VCaP (cell line): Measurements from ENCODE around the gene PLCD1.
"Not testable (repeated sequence)": the region's sequence is repeated elsewhere in the genome, so short reads cannot be mapped to it uniquely, and the experiment has no call there.

Experiments
- H3K27ac ChIP-seq: fragments of 450-650 bp; 2 replicates; pipeline ENCODE4 v1.5.1; 2017
- TF ChIP-seq, protein P1 (sequence below): fragments of 450-650 bp; conservative IDR thresholded peaks from 2 replicates; pipeline ENCODE4 v1.5.1; 2017; ENCODE audit warnings: mild to moderate bottlenecking, moderate library complexity

Gene PLCD1

DNA sequence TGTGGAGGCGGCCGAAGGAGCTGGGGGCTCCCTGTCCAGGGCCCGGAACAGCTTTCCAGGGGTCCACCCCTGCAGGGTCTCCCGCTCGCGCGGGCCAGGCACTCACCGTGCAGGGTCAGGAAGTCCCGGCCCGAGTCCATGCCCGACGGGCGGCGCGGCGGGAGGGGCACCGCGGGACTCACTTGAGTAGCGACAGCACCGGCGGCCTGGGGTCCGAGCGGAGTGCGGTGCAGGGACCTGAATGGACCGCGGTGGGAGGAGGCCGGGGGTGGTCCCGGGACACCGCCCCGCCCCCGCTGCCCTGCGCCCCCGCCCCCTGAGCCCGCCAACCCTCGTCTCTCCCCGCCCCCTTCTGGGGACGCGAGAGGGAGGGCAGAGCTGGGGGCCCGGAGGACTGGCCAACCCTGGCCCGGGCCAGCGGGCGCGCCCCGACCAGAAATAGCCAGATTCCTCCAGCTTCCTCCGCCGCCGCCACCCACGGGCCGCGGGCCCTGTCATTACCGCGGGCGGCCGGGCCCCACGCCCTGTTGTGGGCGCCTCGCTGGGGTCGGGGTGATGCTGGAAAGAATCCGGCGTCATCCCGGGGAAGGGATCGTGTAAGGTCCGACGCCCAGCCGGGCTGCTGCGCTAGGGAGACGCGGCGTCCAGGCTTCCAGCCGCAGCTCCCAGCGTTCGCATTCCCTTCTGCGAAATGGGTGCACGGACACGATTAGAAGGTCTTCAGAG lies at the start of gene PLCD1:
Gene PLCD1 (minus strand): TSS at position 243 of the 726 bp plus-strand sequence. CDS start 103 bp downstream, at position 140.
- TF ChIP-seq, protein P1, sequence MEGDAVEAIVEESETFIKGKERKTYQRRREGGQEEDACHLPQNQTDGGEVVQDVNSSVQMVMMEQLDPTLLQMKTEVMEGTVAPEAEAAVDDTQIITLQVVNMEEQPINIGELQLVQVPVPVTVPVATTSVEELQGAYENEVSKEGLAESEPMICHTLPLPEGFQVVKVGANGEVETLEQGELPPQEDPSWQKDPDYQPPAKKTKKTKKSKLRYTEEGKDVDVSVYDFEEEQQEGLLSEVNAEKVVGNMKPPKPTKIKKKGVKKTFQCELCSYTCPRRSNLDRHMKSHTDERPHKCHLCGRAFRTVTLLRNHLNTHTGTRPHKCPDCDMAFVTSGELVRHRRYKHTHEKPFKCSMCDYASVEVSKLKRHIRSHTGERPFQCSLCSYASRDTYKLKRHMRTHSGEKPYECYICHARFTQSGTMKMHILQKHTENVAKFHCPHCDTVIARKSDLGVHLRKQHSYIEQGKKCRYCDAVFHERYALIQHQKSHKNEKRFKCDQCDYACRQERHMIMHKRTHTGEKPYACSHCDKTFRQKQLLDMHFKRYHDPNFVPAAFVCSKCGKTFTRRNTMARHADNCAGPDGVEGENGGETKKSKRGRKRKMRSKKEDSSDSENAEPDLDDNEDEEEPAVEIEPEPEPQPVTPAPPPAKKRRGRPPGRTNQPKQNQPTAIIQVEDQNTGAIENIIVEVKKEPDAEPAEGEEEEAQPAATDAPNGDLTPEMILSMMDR = no peak
- H3K27ac ChIP-seq = no peak within 1 kb of the TSS

DNA sequence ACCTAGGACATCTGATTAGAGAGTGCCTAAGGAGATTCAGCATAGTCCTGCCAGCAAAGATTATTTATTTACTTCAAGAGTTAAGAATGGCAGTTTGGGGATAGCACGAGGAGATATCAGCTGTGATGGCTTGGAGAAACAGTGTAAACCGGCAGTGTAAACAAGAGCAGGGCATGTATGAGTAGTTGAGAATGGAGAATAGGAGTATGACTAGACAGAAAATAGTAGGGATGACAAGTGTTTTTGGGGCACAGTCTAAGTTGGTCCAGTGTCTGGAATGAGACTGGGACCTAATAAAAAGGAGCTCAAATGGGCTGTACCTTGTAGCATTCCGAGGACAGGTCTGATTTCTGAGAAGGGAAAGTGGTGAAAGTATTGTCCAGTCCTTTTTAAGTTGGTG lies 47.6 kb upstream of the PLCD1 start:
- not testable (repeated sequence) for H3K27ac ChIP-seq

DNA sequence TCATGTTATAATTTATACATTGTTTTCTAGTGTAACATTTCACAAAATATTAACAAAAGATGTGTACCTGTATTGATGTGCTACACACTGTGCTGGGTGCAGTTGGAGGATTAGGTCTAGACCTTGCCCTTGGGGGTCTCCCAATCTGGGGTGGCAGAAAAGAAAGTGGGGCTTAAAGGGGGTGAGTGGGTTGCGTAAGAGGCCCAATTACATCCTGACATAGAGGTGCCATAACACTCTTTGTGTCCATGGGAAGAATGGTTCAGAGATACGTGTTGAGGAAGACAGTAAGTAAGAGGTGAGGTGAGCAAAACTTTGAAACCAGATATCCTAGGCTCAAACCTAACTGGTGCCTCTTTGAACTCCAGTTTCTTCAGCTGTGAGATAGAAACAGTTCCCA lies 40.6 kb upstream of the PLCD1 start:
- TF ChIP-seq, protein P1 = no peak
- no peak overlapping the region for H3K27ac ChIP-seq

DNA sequence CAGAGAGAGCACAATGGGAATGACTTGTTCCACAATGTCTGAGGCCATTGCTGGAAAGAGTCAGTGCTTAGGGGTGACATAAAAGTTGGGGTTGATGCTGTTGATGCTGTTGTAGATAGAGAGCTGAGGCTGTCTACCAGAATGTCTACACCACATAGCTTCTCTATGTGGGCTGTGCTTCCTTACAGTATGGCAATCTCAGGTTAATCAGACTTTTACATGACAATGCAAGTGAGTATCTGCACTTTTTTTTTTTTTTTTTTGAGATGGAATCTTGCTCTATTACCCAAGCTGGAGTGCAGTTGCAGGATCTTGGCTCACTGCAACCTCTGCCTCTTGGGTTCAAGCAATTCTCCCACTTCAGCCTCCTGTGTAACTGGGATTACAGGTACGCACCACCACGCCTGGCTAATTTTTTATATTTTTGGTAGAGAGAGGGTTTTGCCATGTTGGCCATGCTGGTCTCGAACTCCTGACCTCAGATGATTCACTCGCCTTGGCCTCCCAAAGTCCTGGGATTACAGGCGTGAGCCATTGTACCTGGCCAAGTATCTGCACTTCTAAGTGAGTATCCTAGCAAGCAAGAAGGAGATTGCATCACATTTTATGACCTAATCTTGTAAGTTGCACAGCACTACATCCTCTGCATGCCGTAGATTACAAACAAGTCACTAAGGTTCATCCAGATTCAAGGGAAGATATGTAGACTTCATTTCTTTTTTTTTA lies 38.2 kb upstream of the PLCD1 start:
- no peak overlapping the region for H3K27ac ChIP-seq
- TF ChIP-seq, protein P1 = no peak

DNA sequence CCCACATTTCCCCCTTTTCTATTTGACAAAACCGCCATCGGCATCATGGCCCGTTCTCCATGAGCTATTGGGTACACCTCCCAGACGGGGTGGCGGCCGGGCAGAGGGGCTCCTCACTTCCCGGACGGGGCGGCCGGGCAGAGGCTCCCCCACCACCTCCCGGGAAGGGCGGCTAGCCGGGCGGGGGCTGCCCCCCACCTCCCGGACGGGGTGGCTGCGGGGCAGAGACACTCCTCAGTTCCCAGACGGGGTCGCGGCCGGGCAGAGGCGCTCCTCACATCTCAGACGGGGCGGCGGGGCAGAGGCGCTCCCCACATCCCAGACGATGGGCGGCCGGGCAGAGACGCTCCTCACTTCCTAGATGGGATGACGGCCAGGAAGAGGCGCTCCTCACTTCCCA lies 35.0 kb upstream of the PLCD1 start:
- not testable (repeated sequence) for H3K27ac ChIP-seq

DNA sequence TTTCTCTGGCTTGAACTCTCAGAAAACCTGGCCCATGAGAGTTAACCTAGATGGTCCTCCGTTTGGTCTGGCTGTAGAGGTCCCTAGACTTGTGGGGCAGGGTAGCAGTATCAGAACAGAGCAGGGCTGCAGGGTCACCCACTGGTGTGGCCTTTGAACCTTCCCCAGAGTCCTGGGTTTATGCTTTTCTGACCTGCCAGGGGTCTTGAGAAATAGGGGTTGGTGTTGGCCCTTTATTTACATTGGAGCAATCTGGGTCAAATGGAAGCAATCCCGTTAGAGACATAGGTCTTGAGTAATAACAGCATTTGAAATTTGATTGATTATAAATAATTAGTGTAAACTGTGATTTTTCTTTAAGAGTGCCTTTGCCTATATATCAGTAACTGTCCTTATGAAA lies 33.4 kb upstream of the PLCD1 start:
- no peak overlapping the region for H3K27ac ChIP-seq
- TF ChIP-seq, protein P1 = no peak

DNA sequence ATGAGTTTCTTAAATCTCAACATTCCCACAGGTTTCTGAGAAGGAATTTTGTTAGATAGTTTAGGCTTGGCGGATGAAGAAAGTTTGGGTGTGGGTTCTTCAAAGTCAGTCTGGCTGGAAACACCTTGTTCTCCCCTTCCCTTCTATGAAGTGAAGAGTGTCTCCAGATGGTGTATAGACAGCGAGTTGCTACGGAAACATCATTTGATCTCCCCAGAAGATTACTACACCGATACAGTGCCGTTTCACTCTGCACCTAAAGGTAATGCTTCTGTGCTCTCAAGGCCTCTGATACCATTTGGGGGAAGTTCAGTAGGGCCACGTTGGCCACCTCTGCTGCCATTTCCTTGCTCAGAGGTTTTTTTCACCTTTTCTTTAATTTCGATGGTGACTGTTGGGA lies 30.1 kb upstream of the PLCD1 start:
- H3K27ac ChIP-seq = no peak overlapping the region
- TF ChIP-seq, protein P1 = no peak

DNA sequence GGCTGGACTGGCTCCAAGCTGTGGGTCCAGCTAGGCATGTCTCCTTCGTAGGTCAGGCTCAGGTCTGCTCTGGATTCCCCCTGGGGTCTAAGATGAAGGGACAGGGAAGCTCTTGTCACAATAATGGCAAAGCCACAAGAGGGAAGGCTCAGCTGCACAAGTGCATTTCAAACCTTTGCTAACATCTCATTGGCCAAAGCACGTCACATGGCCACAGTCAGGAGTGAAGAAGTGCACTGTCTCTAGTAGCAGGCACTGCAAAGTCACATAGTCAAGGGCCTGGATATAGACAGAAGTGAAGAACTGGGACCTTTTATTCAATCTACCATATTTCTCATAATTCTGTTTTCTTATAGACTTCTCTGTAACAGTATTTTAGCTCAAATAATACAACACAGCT lies 29.7 kb upstream of the PLCD1 start:
- TF ChIP-seq, protein P1 = no peak

More for the DNA sequence above, 29.7 kb upstream of the PLCD1 start:
- no peak overlapping the region for H3K27ac ChIP-seq
